HG03196 (cell line): ENCODE measurements around the gene CFHR3.
"Not testable (repeated sequence)": the region's sequence is repeated elsewhere in the genome, so short reads cannot be mapped to it uniquely, and the experiment has no call there.

ENCODE experiments used
- ATAC-seq: cut with Tn5 transposase; IDR thresholded peaks from one replicate; pipeline ENCODE4 v1.9.1; 2021; ENCODE audit not compliant: unreplicated experiment

CFHR3 gene

DNA sequence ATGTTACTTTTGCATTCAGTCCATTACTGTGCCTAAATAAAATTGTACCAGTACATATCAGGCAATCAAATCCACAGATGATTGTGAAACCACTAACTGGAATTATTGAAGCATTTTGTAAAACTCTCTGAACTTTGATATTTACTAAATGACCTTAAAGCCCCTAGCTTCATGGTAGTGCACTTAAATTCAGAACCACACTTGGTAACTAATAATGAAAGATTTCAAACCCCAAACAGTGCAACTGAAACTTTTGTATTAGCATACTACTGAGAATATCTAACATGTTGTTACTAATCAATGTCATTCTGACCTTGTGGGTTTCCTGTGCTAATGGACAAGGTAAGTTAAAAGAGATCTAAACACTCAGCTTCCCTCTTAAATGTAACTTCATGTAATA lies at the start of gene CFHR3:
CFHR3 (plus strand) TSS at position 238 of the 400 bp plus-strand sequence; CDS start at position 285, 47 bp downstream.
- no peak for ATAC-seq

GRCh38 chr1:196732526-196732925 lies 42.1 kb upstream of the CFHR3 start:
- ATAC-seq = no peak

DNA sequence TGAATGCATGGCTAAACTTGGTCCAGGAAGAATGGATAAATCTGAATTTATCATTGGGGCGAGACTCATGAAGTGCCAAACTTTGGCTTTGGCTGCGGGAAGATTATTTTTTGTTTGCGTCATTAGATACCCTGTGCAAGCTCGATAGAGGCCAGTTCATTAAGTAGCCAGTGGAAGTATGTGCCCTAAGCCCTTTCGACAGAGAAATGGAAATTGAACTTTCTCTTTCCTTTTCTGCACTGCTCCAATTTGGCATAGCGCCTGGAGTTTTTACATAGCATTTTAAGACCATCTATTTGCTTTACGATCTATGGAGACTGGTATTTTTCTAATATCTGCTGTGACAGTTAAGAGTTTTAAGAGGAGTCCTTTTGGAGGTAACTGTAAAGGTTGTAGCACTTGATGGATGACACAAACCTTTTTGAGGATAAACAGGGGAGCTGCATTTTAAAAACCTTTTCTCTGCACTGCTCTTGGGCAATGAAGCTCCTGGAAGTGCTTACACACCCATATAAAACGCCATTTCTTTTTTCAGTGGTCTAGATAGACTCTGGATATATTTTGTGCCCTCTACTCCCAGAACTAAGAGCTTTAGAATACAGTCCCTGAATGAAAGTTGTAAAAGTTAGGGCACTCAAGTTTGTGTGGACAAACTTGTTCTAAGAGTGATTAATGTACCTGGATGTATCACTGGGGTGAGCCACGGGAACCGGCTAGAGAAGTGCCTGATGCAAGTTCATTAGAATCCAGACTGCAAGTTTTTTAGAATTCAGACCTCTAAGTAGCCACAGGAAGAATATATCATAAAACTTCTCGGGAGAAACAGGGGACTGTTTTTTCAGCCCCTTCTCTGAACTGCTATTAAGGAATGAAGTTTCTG lies 41.3 kb upstream of the CFHR3 start:
- ATAC-seq = no peak

DNA sequence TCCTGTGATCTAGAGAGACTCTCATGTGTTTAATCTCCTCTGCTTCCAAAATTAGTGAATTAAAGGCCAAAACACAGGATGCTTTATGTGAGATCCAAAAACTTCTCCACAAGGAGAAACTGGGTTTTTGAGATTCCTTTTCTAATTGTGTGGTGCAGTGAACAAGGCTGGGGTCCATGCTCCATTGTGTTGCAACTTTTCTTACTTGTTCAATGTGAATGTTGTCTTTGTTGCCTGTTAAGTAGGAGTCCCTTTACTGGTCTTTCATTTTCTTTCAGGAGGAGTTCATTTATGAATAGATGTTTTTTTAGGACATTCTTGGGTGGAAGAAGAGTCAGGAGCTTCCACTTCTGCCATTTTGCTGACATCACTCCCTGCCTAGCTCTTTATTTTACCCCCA lies 40.6 kb upstream of the CFHR3 start:
- no peak for ATAC-seq

- no peak for ATAC-seq
These were observed 40.2 kb upstream of the CFHR3 start for GRCh38 chr1:196734460-196734859.

DNA sequence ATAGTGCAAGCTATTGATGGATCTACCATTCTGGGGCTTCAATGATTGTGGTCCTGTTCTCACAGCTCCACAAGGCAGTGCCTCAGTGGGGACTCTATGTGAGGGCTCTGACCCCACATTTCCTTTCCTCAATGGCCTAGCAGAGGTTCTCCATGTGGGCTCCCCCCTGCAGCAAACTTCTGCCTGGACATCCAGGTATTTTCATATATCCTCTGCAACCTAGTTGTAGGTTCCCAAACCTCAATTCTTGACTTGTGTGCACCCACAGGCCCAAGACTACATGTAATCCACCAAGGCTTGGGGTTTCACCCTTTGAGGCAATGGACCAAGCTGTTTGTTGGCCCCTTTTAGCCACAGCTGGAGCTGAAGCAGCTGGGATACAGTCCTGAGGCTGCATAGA lies 35.9 kb upstream of the CFHR3 start:
- ATAC-seq = no peak

DNA sequence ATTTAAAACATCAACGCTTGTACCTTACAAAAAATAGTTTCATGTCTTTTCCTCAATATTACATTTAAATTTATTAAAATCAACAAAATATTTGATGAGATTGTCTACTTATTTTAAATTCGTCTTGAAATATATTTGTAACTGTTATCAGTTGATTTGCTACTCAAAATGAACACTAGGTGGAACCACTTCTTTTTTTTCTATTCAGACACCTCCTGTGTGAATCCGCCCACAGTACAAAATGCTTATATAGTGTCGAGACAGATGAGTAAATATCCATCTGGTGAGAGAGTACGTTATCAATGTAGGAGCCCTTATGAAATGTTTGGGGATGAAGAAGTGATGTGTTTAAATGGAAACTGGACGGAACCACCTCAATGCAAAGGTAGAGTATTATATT lies 31.4 kb upstream of the CFHR3 start:
- not testable (repeated sequence) for ATAC-seq

DNA sequence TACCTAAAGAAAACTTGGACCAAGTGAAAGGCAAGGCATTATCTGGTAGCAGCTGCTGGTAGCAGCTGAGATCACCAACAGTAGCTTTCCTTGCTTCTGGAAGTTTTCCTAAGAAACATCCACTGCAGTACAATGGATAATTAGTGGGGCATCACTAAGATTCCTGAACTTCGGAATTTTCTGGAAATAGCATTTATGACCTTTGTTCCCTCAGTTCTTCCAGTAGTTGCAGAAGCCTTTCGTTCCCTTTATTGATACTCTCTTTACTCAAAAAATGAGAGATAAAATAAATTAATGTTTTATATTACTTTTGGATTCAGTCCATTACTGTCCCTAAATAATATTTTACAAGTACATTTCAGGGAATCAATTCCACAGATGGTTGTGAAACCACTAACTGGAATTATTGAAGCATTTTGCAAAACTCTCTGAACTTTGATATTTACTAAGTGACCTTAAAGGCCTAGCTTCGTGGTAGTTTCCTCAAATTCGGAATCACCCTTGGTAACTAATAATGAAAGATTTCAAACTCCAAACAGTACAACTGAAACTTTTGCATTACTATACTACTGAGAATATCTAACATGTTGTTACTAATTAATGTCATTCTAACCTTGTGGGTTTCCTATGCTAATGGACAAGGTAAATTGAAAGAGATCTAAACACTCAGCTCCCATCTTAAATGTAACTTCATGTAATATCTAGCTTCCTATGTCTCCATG lies 9.5 kb upstream of the CFHR3 start:
- ATAC-seq = not testable (repeated sequence)

- not testable (repeated sequence) for ATAC-seq
These were observed 4.8 kb upstream of the CFHR3 start for GRCh38 chr1:196769823-196770222.

DNA sequence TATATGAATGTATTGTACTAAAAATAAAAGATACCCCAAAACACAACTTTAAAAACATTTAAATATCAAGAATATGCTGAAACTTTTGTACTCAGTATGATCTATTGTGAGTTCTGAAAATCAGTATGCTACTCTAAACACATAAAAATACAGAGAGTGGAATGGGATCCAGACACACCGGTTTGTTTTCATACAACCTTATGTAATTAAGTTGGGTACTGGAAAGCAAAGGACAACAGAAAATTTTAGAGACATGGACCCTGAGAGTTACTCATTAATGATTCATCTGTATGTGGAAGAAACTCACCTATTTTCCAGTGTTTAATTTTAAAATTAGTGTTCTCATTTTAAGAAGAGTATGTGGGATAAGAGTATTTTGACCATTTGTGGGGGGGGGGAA lies 927 bp upstream of the CFHR3 start:
- no peak for ATAC-seq

DNA sequence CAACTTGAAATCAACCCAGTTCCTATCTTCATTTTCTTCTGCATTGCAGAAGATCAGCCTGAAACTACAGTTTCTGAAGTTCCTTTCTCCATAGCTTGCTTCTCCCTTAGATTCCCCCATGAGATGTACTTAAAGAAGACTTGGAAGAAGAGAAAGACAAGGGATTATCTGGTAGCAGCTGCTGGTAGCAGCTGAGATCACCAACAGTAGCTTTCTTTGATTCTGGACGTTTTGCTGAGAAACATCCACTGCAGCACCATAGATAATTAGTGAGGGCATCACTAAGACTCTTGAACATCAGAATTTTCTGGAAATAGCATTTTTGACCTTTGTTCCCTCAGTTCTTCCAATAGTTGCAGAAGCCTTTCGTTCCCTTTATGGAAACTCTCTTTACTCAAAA lies 465 bp upstream of the CFHR3 start:
- ATAC-seq = no peak

DNA sequence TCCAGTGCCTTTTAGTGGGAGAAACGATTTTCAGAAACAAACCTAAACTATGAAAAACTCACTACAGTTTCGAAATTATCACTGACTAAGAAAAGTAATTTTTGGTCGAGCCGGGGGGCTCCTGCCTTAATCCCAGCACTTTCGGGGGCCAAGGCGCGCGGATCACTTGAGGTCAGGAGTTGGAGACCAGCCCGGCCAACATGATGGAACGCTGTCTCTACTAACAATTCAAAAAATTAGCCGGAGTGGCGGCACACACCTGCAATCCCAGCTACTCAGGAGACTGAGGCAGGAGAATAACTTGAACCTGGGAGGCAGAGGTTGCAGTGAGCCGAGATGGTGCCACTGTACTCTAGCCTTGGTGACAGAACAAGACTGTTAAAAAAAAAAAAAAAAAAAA lies 3.0 kb downstream of the CFHR3 start:
- ATAC-seq = no peak

DNA sequence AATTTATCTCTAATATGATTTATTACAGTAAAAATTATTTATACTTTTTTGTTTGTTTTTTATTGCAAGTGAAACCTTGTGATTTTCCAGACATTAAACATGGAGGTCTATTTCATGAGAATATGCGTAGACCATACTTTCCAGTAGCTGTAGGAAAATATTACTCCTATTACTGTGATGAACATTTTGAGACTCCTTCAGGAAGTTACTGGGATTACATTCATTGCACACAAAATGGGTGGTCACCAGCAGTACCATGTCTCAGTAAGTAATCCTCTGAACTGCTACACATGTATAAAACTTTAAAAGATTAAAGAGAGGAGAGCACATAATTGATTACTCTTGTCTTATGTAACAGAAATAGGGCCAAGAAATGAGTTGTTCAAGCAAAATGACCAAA lies 4.5 kb downstream of the CFHR3 start:
- ATAC-seq = no peak

DNA sequence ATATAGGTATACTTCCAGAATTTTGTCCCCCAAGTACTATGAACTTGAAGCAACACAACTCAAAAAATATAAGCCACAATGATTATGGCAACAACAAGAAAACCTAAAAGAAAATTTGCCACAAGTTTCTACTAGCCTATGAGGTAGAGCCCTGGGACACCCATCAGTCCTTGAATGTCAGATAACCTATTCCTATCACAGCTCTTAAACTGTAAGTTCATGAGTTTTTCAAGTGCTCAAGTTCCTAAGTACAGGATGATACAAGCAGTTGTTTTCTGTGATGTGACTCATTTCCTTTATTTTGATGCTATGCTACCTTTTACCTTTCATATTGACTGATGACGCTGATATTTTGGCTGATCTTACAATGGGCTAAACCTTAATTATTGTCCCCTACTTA lies 16.6 kb downstream of the CFHR3 start:
- ATAC-seq = not testable (repeated sequence)

DNA sequence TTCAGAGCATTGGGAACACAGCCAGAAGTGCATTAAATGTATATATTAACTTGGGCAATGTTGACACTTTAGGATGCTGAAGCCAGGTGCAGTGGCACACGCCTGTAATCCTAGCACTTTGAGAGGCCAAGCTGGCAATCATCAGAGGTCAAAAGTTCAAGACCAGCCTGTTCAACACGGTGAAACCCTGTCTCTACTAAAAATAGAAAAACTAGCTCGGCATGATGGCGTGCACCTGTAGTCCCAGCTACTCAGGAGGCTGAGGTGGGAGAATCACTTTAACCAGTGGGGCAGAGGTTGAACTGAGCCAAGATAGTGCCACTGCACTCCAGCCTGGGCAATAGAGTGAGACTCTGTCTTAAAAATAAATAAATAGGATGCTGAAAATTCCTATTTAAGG lies 19.5 kb downstream of the CFHR3 start:
- not testable (repeated sequence) for ATAC-seq

DNA sequence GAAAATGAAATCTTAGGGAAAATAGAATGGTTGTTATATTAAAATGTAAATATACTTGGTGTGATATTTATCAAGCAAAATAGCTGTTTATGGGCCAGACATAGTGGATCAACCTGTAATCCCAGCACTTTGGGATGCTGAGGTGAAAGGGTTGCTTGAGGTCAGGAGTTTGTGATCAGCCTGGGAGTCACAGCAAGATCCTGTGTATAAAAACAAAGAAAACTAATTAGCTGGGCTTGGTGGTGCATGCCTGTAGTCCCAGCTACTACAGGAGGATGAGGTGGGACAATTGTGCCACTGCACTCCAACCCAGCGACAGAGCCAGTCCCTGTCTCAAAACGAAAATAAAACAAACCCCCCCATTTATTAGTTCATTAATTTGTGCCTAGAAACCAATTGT lies 23.3 kb downstream of the CFHR3 start:
- no peak for ATAC-seq

GRCh38 chr1:196801920-196802319 lies 27.3 kb downstream of the CFHR3 start:
- ATAC-seq = not testable (repeated sequence)

DNA sequence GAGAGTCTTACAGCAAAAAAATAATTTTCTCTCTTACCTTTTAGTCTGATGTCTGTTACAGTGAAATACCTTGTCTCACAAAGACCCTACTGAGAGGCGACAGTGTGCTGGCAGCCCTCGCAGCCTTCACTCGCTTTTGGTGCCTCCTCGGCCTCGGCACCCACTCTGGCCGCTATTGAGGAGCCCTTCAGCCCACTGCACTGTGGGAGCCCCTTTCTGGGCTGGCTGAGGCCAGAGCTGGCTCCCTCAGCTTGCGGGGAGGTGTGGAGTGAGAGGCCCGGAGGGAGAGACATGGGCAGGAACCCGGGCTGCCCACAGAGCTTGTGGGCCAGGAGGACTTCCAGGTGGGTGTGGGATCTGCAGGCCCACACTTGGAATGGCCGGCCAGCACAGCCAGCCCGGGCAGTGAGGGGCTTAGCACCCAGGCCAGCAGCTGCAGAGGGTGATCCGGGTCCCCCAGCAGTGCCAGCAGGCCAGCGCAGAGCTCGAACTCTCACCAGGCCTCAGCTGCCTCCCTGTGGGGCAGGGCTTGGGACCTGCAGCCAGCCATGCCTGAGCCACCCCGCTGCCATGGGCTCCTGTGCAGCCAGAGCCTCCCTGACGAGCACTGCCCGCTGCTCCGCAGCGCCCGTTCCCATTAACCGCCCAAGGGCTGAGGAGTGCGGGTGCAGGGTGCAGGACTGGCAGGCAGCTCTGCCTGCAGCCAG lies 34.0 kb downstream of the CFHR3 start:
- no peak for ATAC-seq

- not testable (repeated sequence) for ATAC-seq
These were observed 42.8 kb downstream of the CFHR3 start for GRCh38 chr1:196817442-196817841.

DNA sequence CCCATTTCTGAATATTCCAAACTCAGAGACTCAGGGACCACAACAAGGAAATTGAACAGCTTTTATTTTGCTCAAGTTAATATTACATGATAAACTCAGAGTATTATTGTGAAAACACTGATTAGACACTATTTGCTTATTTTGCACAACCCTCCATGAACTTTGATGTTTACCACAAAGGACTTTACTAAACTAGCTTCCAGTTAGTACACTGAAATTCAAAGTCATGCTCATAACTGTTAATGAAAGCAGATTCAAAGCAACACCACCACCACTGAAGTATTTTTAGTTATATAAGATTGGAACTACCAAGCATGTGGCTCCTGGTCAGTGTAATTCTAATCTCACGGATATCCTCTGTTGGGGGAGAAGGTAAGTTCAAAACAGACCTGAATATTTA lies 44.9 kb downstream of the CFHR3 start, which contains the start of gene CFHR1:
CFHR1 (plus strand) TSS at position 201 of the 400 bp plus-strand sequence; CDS start at position 315, 114 bp downstream.
- ATAC-seq = not testable (repeated sequence)

- not testable (repeated sequence) for ATAC-seq
These were observed 53.2 kb downstream of the CFHR3 start for GRCh38 chr1:196827860-196828259.
